Activated CD8-positive, alpha-beta T cell treated with anti-CD3 and anti-CD28 coated beads for 36 hours (primary cell): ENCODE data around the gene SSR4. TPM values are rescaled to one million over a fixed set of nuclear protein-coding genes. Genes with fewer than 3 reads are reported as not detected.

ENCODE experiments used
- ATAC-seq: fragments of 200-7000 bp; cut with Tn5 transposase; one replicate; pipeline ENCODE4 v1.10.0; 2021; ENCODE audit warnings: mild to moderate bottlenecking, moderate library complexity
- CTCF ChIA-PET: fragments of 350-600 bp; sonication (Branson Sonifier 250); formaldehyde crosslinking; loops from one replicate; lab custom pipeline; 2021; ENCODE audit warnings: antibody characterized with exemption; lab: Charles Lee
- POLR2A ChIA-PET: fragments of 350-600 bp; sonication (Branson Sonifier 250); formaldehyde crosslinking; loops from one replicate; lab custom pipeline; 2021; ENCODE audit warnings: antibody characterized with exemption; lab: Charles Lee
- DNase-seq: peaks from one replicate; pipeline ENCODE4 v3.0.0-alpha.2; 2020
- H3K27ac Mint-ChIP-seq: one replicate; pipeline ENCODE4 v1.8.0; 2021; ENCODE audit warnings: mild to moderate bottlenecking, mixed read lengths
- H3K27me3 Mint-ChIP-seq: one replicate; pipeline ENCODE4 v1.8.0; 2021; ENCODE audit warnings: mixed read lengths
- H3K36me3 Mint-ChIP-seq: one replicate; pipeline ENCODE4 v1.8.0; 2021; ENCODE audit warnings: low read depth, mixed read lengths
- H3K4me1 Mint-ChIP-seq: one replicate; pipeline ENCODE4 v1.8.0; 2021; ENCODE audit warnings: low read depth, mixed read lengths
- H3K4me3 Mint-ChIP-seq: one replicate; pipeline ENCODE4 v1.8.0; 2021; ENCODE audit warnings: mild to moderate bottlenecking, moderate library complexity, mixed read lengths
- H3K9me3 Mint-ChIP-seq: one replicate; pipeline ENCODE4 v1.8.0; 2021; ENCODE audit warnings: mixed read lengths
- CTCF ChIP-seq: fragments of 200-600 bp; IDR thresholded peaks from one replicate; pipeline ENCODE4 v1.8.0; 2022; ENCODE audit warnings: antibody characterized with exemption, mild to moderate bottlenecking
- intact Hi-C: fragments of 100-400 bp; cut with micrococcal nuclease; formaldehyde crosslinking; loops from one replicate; pipeline ENCODE4 v1.10.0; 2022
- total RNA-seq, 2 experiments: library from RNA; stranded (reverse); gene quantifications; one replicate each; pipeline ENCODE4 v1.2.3, GENCODE V29; 2021

SSR4 gene
- total RNA-seq, 2 experiments from 2014 or later: 152 to 153 TPM

- H3K9me3 Mint-ChIP-seq: no peaks in the 10 kb centered on the region
- H3K27ac Mint-ChIP-seq: no peak overlapping the region
- intact Hi-C loops: no loop called here
- H3K4me3 Mint-ChIP-seq: no peak overlapping the region
- no peak for TF ChIP-seq CTCF
- peaks cover 2% of the 10 kb centered on the region for H3K36me3 Mint-ChIP-seq
- ChIA-PET POLR2A (no interaction called here), CTCF (no interaction called here)
- peaks cover 3% of the 10 kb centered on the region for H3K4me1 Mint-ChIP-seq
- no peak for ATAC-seq
- no peak for DNase-seq
- H3K27me3 Mint-ChIP-seq: no peaks in the 10 kb centered on the region
Observed at GRCh38 chrX:153786669-153787068, 7.8 kb upstream of the SSR4 start.

DNA sequence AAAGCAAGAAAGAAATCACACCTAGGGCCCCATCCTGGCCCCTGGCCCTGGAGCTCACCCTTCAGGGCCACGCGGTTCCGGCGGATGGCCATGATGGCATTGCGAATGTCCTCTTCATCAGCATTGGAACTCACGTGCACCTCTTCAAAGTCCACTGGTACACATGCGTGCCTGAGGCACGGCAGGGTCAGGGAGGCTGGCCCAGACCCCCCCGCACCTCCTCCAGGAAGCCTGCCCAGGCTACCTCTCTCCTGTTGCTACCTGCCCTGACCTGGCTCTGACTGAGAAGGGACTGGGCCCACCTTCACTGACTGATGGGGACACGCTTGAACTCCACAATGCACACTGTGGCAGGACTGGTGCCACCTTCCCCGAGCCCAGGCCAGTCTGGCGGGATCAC lies 4.8 kb upstream of the SSR4 start:
- ChIA-PET POLR2A (interaction anchor here (1.2 kb wide), 1 partner anchor 9 kb away, joined by 3 read pairs; the partner anchor contains the start of gene SRPK3), CTCF (interaction anchor here (1.5 kb wide), 1 partner anchor 157 kb away, joined by 3 read pairs; no protein-coding TSS in a partner anchor)
- Mint-ChIP-seq H3K4me1 (peaks cover 11% of the 10 kb centered on the region), H3K9me3 (no peaks in the 10 kb centered on the region), H3K27ac (no peak overlapping the region), H3K4me3 (no peak overlapping the region), H3K36me3 (peaks cover 8% of the 10 kb centered on the region), H3K27me3 (no peaks in the 10 kb centered on the region)
- intact Hi-C loops: no loop called here
- no peak for TF ChIP-seq CTCF
- ATAC-seq (no peak), DNase-seq (no peak)

GRCh38 chrX:153791104-153791852 lies 3.2 kb upstream of the SSR4 start:
- DNase-seq: no peak
- POLR2A ChIA-PET: interaction anchor here (1.8 kb wide), 1 partner anchor 23 kb away, joined by 6 read pairs; no protein-coding TSS in a partner anchor
- no peak overlapping the region for H3K4me3 Mint-ChIP-seq
- no peak overlapping the region for H3K27ac Mint-ChIP-seq
- no peak for TF ChIP-seq CTCF
- H3K27me3 Mint-ChIP-seq: no peaks in the 10 kb centered on the region
- CTCF ChIA-PET: no interaction called here
- H3K4me1 Mint-ChIP-seq: peaks cover 15% of the 10 kb centered on the region
- H3K36me3 Mint-ChIP-seq: peaks cover 14% of the 10 kb centered on the region
- intact Hi-C loops: no loop called here
- no peaks in the 10 kb centered on the region for H3K9me3 Mint-ChIP-seq
- no peak for ATAC-seq

DNA sequence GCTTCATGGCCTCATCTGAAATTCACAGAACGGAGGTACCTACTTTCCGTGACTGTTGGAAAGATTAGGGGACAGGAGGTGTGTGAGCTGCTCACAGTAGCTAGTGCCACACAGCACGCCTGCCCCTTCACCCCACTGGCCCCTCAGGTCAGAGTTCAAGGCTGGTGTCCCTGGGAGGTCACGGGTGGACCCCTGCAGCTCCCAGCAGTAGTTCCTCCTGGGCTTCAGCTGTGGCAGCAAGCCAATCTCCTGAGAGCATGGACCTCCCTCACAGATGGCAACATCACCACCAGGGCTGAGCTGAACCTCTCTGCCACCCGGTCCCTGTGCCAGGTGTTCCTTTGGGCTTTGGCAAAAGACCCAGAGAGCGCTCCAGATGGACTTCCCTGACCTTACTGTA lies 2.1 kb upstream of the SSR4 start:
- Mint-ChIP-seq H3K4me3 (peak overlapping the region; percentile 79), H3K9me3 (no peaks in the 10 kb centered on the region), H3K4me1 (peaks cover 20% of the 10 kb centered on the region), H3K27ac (no peak overlapping the region), H3K36me3 (peaks cover 21% of the 10 kb centered on the region), H3K27me3 (no peaks in the 10 kb centered on the region)
- intact Hi-C loops: no loop called here
- DNase-seq (no peak), ATAC-seq (no peak)
- no peak for TF ChIP-seq CTCF
- ChIA-PET CTCF (interaction anchor here (0.9 kb wide), 1 partner anchor 176 kb away, joined by 3 read pairs; no protein-coding TSS in a partner anchor), POLR2A (interaction anchor here (1.8 kb wide), 1 partner anchor 24 kb away, joined by 6 read pairs; no protein-coding TSS in a partner anchor)

- H3K4me3 Mint-ChIP-seq: peak overlapping the region; percentile 79
- ATAC-seq (no peak), DNase-seq (no peak)
- peaks cover 21% of the 10 kb centered on the region for H3K36me3 Mint-ChIP-seq
- peak overlapping the region; percentile 92 for H3K27ac Mint-ChIP-seq
- ChIA-PET CTCF (interaction anchor here (1.8 kb wide), 1 partner anchor 132 kb away, joined by 5 read pairs; no protein-coding TSS in a partner anchor), POLR2A (interaction anchor here (2.3 kb wide), 1 partner anchor 132 kb away, joined by 6 read pairs; the partner anchor contains the start of gene ARHGAP4)
- H3K27me3 Mint-ChIP-seq: no peaks in the 10 kb centered on the region
- intact Hi-C loops: no loop called here
- peaks cover 20% of the 10 kb centered on the region for H3K4me1 Mint-ChIP-seq
- no peaks in the 10 kb centered on the region for H3K9me3 Mint-ChIP-seq
- TF ChIP-seq CTCF: no peak
Observed at GRCh38 chrX:153793291-153793690, 1.2 kb upstream of the SSR4 start.
